ENCODE measurements around the gene ZNF385C. TPM values are rescaled to one million over a fixed set of nuclear protein-coding genes. Genes with fewer than 3 reads are reported as not detected.
A peak's percentile ranks its signal among the peaks of the same experiment; 100 is the strongest.

ZNF385C gene
- polyA plus RNA-seq, 2 donors = 0.12 to 0.24 TPM

DNA sequence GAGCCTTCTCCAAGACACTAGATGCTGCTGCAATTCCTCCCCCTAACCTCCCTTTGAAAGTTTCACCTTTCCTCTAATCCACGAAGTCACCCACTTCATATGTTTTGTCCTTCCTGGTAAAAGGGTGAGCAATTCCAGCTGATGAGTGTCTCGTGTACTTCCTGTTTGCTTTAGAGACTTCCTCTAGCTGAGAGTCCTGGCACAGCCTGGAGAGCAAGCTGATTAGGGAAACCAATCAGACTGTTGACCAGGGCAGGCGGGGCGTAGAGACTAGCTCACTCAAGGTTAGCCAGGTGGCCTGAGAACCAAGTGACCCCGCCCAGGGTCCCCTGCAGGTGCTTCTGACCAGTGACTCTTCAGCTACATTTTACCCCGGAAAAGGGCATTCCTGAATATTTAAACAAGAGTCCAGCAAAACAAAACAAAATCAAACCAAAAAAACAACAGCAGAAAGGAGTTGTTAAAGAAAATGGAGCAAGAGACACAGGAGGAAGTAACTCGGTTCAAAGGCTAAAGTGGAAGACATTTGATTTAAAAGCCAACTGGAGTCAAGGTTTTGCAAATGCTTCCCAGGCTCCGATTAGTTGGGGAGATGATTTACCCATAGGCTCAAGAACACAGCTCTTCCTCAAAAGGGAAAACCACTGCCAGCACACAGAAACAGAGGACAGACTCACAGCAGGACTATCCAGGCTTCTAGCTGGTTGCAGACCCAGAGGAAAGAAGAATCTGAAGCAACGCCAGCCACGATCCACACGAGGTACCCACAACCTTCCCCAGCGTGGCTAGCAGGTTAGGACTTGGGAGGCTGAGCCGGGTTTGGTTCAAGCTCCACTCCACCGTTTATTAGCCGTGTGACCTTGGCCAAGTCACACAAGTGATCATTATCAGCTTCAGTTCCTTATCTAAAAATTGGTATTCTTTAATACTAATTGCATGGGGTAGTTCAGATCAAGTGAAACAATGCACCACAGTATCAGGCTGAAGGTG lies 37.7 kb upstream of the ZNF385C start:
- Histone ChIP-seq H3K27me3 (ENCODE audit: control insufficient read depth in 1 of 2, insufficient read depth in 2 of 2, low read length in 2 of 2) (no peaks in the 10 kb centered on the region), H3K36me3 (ENCODE audit: control insufficient read depth in 2 of 2, insufficient read depth in 2 of 2, low read length in 1 of 2) (no peaks in the 10 kb centered on the region), H3K27ac (ENCODE audit: low read depth in 2 of 2, low read length in 1 of 2) (peak overlapping the region; percentile 61 to 82), H3K9me3 (ENCODE audit: control insufficient read depth in 2 of 2, insufficient read depth in 1 of 2, low read depth in 1 of 2, low read length in 1 of 2) (no peaks in the 10 kb centered on the region), H3K4me1 (ENCODE audit: control insufficient read depth in 2 of 2, insufficient read depth in 2 of 2, low read length in 1 of 2) (peaks cover 3 to 19% of the 10 kb centered on the region in 2 donors), H3K4me3 (ENCODE audit: low read depth in 1 of 2, low read length in 2 of 2) (no peak overlapping the region)
- WGBS, 2 donors = 50 to 64% methylated on average over 15 of the region's 15 CpGs

DNA sequence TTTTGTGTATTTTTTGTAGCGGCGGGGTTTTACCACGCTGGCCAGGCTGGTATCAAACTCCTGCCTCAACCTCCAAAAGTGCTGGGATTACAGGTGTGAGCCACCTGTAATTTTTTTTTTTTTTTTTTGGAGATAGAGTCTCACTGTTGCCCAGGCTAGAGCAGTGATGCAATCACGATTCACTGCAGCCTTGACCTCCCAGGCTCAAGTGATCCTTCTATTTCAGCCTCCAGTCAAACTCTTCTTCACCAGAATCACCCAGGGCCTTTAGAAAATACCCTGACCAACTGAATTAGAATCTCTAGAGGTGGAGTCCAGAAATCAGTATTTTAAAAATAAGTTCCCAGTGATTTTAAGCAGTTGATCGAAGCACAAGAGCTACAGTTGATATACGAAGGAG lies 36.9 kb upstream of the ZNF385C start:
- Histone ChIP-seq H3K27me3 (ENCODE audit: control insufficient read depth in 1 of 2, insufficient read depth in 2 of 2, low read length in 2 of 2) (no peaks in the 10 kb centered on the region), H3K4me1 (ENCODE audit: control insufficient read depth in 2 of 2, insufficient read depth in 2 of 2, low read length in 1 of 2) (peaks cover 3 to 19% of the 10 kb centered on the region in 2 donors), H3K4me3 (ENCODE audit: low read depth in 1 of 2, low read length in 2 of 2) (no peak overlapping the region), H3K36me3 (ENCODE audit: control insufficient read depth in 2 of 2, insufficient read depth in 2 of 2, low read length in 1 of 2) (peaks cover 0 to 5% of the 10 kb centered on the region in 2 donors), H3K9me3 (ENCODE audit: control insufficient read depth in 2 of 2, insufficient read depth in 1 of 2, low read depth in 1 of 2, low read length in 1 of 2) (no peaks in the 10 kb centered on the region), H3K27ac (ENCODE audit: low read depth in 2 of 2, low read length in 1 of 2) (peak overlapping the region; percentile 52 to 82)
- 78 to 88% methylated on average over 6 of the region's 6 CpGs for whole genome bisulfite sequencing, 2 donors

GRCh38 chr17:42133461-42134041 lies 35.3 kb upstream of the ZNF385C start:
- Histone ChIP-seq H3K9me3 (ENCODE audit: control insufficient read depth in 2 of 2, insufficient read depth in 1 of 2, low read depth in 1 of 2, low read length in 1 of 2) (no peaks in the 10 kb centered on the region), H3K27ac (ENCODE audit: low read depth in 2 of 2, low read length in 1 of 2) (peak overlapping the region; percentile 19 to 73), H3K4me1 (ENCODE audit: control insufficient read depth in 2 of 2, insufficient read depth in 2 of 2, low read length in 1 of 2) (peaks cover 0 to 11% of the 10 kb centered on the region in 2 donors), H3K36me3 (ENCODE audit: control insufficient read depth in 2 of 2, insufficient read depth in 2 of 2, low read length in 1 of 2) (peaks cover 4 to 20% of the 10 kb centered on the region in 2 donors), H3K27me3 (ENCODE audit: control insufficient read depth in 1 of 2, insufficient read depth in 2 of 2, low read length in 2 of 2) (no peaks in the 10 kb centered on the region), H3K4me3 (ENCODE audit: low read depth in 1 of 2, low read length in 2 of 2) (no peak overlapping the region)
- WGBS, 2 donors = 19 to 31% methylated on average over 4 of the region's 4 CpGs

DNA sequence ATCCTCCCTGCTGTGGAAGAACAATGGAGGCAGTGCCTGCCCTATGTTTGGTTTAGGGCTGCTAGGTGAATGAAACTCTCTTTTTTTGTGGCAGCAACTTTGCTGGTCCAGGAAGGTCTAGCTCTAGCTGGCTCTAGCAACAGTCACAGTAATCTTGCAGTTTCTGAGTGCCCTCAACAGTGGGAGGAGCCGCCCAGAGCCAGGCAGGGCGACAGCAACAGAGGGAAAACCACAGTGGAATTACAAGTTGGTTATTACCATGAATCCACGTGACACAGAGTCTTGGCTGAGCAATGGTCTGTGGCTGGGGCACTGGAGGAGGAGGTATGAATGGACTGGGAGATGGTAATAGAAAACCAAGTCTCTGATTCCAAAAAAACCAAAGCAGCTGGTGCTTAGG lies 34.7 kb upstream of the ZNF385C start:
- H3K4me1 ChIP-seq (ENCODE audit: control insufficient read depth in 2 of 2, insufficient read depth in 2 of 2, low read length in 1 of 2) = peaks cover 0 to 11% of the 10 kb centered on the region in 2 donors
- no peaks in the 10 kb centered on the region for H3K9me3 ChIP-seq (ENCODE audit: control insufficient read depth in 2 of 2, insufficient read depth in 1 of 2, low read depth in 1 of 2, low read length in 1 of 2)
- WGBS, 2 donors = 27 to 44% methylated on average over 3 of the region's 3 CpGs
- H3K27me3 ChIP-seq (ENCODE audit: control insufficient read depth in 1 of 2, insufficient read depth in 2 of 2, low read length in 2 of 2) = no peaks in the 10 kb centered on the region
- no peak overlapping the region for H3K4me3 ChIP-seq (ENCODE audit: low read depth in 1 of 2, low read length in 2 of 2)
- peaks cover 10 to 27% of the 10 kb centered on the region in 2 donors for H3K36me3 ChIP-seq (ENCODE audit: control insufficient read depth in 2 of 2, insufficient read depth in 2 of 2, low read length in 1 of 2)
- peak overlapping the region; percentile 1 to 73 for H3K27ac ChIP-seq (ENCODE audit: low read depth in 2 of 2, low read length in 1 of 2)

DNA sequence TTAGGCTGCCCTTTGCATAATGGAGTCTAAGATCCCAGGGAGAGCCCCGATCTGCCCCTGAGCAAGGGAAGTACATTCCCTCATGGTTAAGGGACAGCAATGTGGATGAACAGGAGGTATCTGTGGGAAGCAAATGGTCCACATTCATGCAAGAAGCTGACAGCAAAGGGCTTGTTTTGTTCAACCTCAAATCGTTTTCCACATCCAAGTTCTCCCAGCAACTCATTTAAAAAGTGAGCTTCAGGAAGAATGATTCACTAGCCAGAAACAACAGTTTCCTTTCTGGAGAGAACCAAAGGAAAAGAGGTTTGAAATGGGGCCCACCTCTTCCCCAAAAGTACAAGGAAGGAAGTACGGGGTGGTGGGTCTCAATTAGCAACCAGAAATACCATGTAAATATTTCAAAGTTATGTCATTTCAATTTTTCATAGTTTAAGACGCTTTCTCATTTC lies 33.7 kb upstream of the ZNF385C start:
- H3K4me1 ChIP-seq (ENCODE audit: control insufficient read depth in 2 of 2, insufficient read depth in 2 of 2, low read length in 1 of 2) = peaks cover 0 to 11% of the 10 kb centered on the region in 2 donors
- H3K27ac ChIP-seq (ENCODE audit: low read depth in 2 of 2, low read length in 1 of 2) = no peak overlapping the region
- H3K4me3 ChIP-seq (ENCODE audit: low read depth in 1 of 2, low read length in 2 of 2) = no peak overlapping the region
- no peaks in the 10 kb centered on the region for H3K27me3 ChIP-seq (ENCODE audit: control insufficient read depth in 1 of 2, insufficient read depth in 2 of 2, low read length in 2 of 2)
- no peaks in the 10 kb centered on the region for H3K9me3 ChIP-seq (ENCODE audit: control insufficient read depth in 2 of 2, insufficient read depth in 1 of 2, low read depth in 1 of 2, low read length in 1 of 2)
- H3K36me3 ChIP-seq (ENCODE audit: control insufficient read depth in 2 of 2, insufficient read depth in 2 of 2, low read length in 1 of 2) = peaks cover 11 to 28% of the 10 kb centered on the region in 2 donors
- WGBS, 2 donors = 55 to 64% methylated on average over 4 of the region's 4 CpGs

DNA sequence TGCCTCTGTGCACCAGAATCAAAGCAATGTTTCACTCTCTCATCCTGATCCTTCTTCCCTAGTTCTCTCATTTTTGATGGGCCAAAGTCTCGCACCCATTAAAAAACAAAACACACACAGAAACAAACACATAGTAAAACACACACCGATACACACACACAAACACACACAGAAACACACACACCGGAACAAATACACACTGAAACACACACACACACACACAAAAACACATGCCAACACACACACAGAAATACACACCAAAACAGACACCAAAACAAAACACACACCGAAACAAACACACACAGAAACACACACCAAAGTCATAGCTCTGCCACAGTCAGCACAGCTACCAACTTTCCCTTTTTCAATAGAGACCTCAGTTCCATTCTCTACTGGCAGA lies 33.0 kb upstream of the ZNF385C start:
- H3K9me3 ChIP-seq (ENCODE audit: control insufficient read depth in 2 of 2, insufficient read depth in 1 of 2, low read depth in 1 of 2, low read length in 1 of 2) = no peaks in the 10 kb centered on the region
- H3K36me3 ChIP-seq (ENCODE audit: control insufficient read depth in 2 of 2, insufficient read depth in 2 of 2, low read length in 1 of 2) = peaks cover 15 to 33% of the 10 kb centered on the region in 2 donors
- H3K4me3 ChIP-seq (ENCODE audit: low read depth in 1 of 2, low read length in 2 of 2) = no peak overlapping the region
- H3K27me3 ChIP-seq (ENCODE audit: control insufficient read depth in 1 of 2, insufficient read depth in 2 of 2, low read length in 2 of 2) = no peaks in the 10 kb centered on the region
- 88 to 93% methylated on average over 4 of the region's 4 CpGs for WGBS, 2 donors
- H3K4me1 ChIP-seq (ENCODE audit: control insufficient read depth in 2 of 2, insufficient read depth in 2 of 2, low read length in 1 of 2) = peaks cover 0 to 11% of the 10 kb centered on the region in 2 donors
- H3K27ac ChIP-seq (ENCODE audit: low read depth in 2 of 2, low read length in 1 of 2) = no peak overlapping the region

- no peak overlapping the region for H3K27ac ChIP-seq (ENCODE audit: low read depth in 2 of 2, low read length in 1 of 2)
- H3K36me3 ChIP-seq (ENCODE audit: control insufficient read depth in 2 of 2, insufficient read depth in 2 of 2, low read length in 1 of 2) = peaks cover 19 to 38% of the 10 kb centered on the region in 2 donors
- H3K9me3 ChIP-seq (ENCODE audit: control insufficient read depth in 2 of 2, insufficient read depth in 1 of 2, low read depth in 1 of 2, low read length in 1 of 2) = no peaks in the 10 kb centered on the region
- H3K27me3 ChIP-seq (ENCODE audit: control insufficient read depth in 1 of 2, insufficient read depth in 2 of 2, low read length in 2 of 2) = no peaks in the 10 kb centered on the region
- H3K4me1 ChIP-seq (ENCODE audit: control insufficient read depth in 2 of 2, insufficient read depth in 2 of 2, low read length in 1 of 2) = peaks cover 0 to 11% of the 10 kb centered on the region in 2 donors
- 91 to 94% methylated on average over 16 of the region's 16 CpGs for WGBS, 2 donors
- H3K4me3 ChIP-seq (ENCODE audit: low read depth in 1 of 2, low read length in 2 of 2) = no peak overlapping the region
These were observed 32.1 kb upstream of the ZNF385C start for GRCh38 chr17:42130310-42130936.

GRCh38 chr17:42129109-42129837 lies 31.0 kb upstream of the ZNF385C start:
- H3K9me3 ChIP-seq (ENCODE audit: control insufficient read depth in 2 of 2, insufficient read depth in 1 of 2, low read depth in 1 of 2, low read length in 1 of 2) = no peaks in the 10 kb centered on the region
- H3K4me3 ChIP-seq (ENCODE audit: low read depth in 1 of 2, low read length in 2 of 2) = no peak overlapping the region
- H3K27ac ChIP-seq (ENCODE audit: low read depth in 2 of 2, low read length in 1 of 2) = peak overlapping the region in 1 of 2 donors; percentile 20
- peaks cover 19 to 42% of the 10 kb centered on the region in 2 donors for H3K36me3 ChIP-seq (ENCODE audit: control insufficient read depth in 2 of 2, insufficient read depth in 2 of 2, low read length in 1 of 2)
- H3K4me1 ChIP-seq (ENCODE audit: control insufficient read depth in 2 of 2, insufficient read depth in 2 of 2, low read length in 1 of 2) = peaks cover 0 to 11% of the 10 kb centered on the region in 2 donors
- H3K27me3 ChIP-seq (ENCODE audit: control insufficient read depth in 1 of 2, insufficient read depth in 2 of 2, low read length in 2 of 2) = no peaks in the 10 kb centered on the region
- WGBS, 2 donors = 88 to 89% methylated on average over 7 to 8 of the region's 8 CpGs

GRCh38 chr17:42127414-42127813 lies 29.1 kb upstream of the ZNF385C start:
- no peaks in the 10 kb centered on the region for H3K9me3 ChIP-seq (ENCODE audit: control insufficient read depth in 2 of 2, insufficient read depth in 1 of 2, low read depth in 1 of 2, low read length in 1 of 2)
- no peak overlapping the region for H3K27ac ChIP-seq (ENCODE audit: low read depth in 2 of 2, low read length in 1 of 2)
- H3K27me3 ChIP-seq (ENCODE audit: control insufficient read depth in 1 of 2, insufficient read depth in 2 of 2, low read length in 2 of 2) = no peaks in the 10 kb centered on the region
- H3K4me3 ChIP-seq (ENCODE audit: low read depth in 1 of 2, low read length in 2 of 2) = no peak overlapping the region
- H3K4me1 ChIP-seq (ENCODE audit: control insufficient read depth in 2 of 2, insufficient read depth in 2 of 2, low read length in 1 of 2) = peaks cover 0 to 6% of the 10 kb centered on the region in 2 donors
- H3K36me3 ChIP-seq (ENCODE audit: control insufficient read depth in 2 of 2, insufficient read depth in 2 of 2, low read length in 1 of 2) = peaks cover 19 to 44% of the 10 kb centered on the region in 2 donors
- WGBS, 2 donors = 92 to 96% methylated on average over 6 of the region's 6 CpGs

Measured in esophagus (tissue), 2 donors.